Stimulated activated CD8-positive, alpha-beta memory T cell treated with anti-CD3 and anti-CD28 coated beads, Interleukin-4, amount 100 ng/mL, for 1 hour (primary cell): Measurements from ENCODE around the gene IGF2R.
A peak's percentile ranks its signal among the peaks of the same experiment; 100 is the strongest.
"Not testable (repeated sequence)": the region's sequence is repeated elsewhere in the genome, so short reads cannot be mapped to it uniquely, and the experiment has no call there.

ENCODE experiments used
- DNase-seq, 2 donors: peaks; one replicate each; pipeline ENCODE4 v3.0.0-alpha.2; 2020; ENCODE audit warnings: low read depth in 2 of 2, low spot score in 1 of 2

IGF2R gene, protein sequence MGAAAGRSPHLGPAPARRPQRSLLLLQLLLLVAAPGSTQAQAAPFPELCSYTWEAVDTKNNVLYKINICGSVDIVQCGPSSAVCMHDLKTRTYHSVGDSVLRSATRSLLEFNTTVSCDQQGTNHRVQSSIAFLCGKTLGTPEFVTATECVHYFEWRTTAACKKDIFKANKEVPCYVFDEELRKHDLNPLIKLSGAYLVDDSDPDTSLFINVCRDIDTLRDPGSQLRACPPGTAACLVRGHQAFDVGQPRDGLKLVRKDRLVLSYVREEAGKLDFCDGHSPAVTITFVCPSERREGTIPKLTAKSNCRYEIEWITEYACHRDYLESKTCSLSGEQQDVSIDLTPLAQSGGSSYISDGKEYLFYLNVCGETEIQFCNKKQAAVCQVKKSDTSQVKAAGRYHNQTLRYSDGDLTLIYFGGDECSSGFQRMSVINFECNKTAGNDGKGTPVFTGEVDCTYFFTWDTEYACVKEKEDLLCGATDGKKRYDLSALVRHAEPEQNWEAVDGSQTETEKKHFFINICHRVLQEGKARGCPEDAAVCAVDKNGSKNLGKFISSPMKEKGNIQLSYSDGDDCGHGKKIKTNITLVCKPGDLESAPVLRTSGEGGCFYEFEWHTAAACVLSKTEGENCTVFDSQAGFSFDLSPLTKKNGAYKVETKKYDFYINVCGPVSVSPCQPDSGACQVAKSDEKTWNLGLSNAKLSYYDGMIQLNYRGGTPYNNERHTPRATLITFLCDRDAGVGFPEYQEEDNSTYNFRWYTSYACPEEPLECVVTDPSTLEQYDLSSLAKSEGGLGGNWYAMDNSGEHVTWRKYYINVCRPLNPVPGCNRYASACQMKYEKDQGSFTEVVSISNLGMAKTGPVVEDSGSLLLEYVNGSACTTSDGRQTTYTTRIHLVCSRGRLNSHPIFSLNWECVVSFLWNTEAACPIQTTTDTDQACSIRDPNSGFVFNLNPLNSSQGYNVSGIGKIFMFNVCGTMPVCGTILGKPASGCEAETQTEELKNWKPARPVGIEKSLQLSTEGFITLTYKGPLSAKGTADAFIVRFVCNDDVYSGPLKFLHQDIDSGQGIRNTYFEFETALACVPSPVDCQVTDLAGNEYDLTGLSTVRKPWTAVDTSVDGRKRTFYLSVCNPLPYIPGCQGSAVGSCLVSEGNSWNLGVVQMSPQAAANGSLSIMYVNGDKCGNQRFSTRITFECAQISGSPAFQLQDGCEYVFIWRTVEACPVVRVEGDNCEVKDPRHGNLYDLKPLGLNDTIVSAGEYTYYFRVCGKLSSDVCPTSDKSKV (N-terminal part only)

DNA sequence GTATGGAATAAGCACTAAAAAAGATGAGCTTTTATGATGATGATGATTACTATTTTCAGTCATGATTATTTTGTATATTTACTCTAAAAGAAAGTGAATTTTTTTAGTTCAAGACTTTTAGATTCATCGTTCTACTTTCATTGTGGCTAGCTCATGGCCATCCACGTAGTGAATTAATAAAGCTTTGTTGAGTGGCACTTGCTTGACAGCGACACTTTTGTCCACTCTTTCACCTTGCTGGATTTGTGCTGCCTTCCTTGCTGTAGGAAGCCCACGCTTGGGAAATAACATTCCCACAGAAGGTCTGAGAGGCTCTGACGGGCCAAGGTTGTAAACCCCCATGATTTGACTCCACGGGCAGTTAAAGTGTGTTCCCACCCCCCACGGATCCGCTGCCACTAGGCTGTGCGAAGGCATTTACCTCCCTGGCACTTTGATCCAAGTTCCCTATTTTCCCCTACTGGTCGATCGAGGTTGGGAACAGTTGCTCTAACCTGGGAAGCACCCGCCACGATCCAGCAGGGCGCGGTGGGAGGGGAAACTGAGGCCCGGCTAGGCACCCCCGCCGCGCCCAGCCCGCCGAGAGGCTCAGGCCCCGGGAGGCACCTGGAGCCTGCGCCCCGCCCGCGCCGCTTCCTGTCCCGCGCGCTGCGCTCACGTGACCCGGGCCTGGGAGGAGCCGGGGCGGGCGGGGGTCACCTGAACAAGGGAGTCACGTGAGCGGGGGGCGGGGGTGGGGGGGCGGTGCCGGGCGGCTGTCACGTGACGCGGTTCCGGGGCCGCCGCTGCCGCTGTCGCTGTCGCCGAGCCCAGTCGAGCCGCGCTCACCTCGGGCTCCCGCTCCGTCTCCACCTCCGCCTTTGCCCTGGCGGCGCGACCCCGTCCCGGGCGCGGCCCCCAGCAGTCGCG, at the start of gene IGF2R:
Gene IGF2R (plus strand): TSS at position 788 of the 909 bp plus-strand sequence. CDS start 165 bp downstream, outside the sequence.
- DNase-seq = peak; percentile 85 to 87

DNA sequence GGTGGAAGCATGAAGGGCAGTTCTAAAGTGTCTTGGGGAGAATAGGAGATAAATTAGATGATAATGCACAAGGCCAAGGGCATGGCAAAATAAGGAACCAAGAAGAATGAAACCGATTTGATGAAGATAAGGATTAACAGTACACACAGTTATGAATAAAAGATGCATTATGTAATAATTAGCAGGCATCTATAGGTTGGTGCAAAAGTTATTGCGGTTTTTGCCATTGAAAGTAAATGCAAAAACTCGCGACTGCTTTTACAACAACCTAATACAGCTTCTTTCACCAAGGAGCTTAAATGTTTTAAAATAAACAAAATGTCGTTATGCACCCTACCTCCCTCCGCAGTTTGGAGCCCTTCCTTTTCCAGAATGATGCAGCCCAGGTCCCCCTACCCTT, 49.1 kb upstream of the IGF2R start:
- no peak for DNase-seq

GRCh38 chr6:159924150-159924549, 44.7 kb upstream of the IGF2R start:
- not testable (repeated sequence) for DNase-seq

DNA sequence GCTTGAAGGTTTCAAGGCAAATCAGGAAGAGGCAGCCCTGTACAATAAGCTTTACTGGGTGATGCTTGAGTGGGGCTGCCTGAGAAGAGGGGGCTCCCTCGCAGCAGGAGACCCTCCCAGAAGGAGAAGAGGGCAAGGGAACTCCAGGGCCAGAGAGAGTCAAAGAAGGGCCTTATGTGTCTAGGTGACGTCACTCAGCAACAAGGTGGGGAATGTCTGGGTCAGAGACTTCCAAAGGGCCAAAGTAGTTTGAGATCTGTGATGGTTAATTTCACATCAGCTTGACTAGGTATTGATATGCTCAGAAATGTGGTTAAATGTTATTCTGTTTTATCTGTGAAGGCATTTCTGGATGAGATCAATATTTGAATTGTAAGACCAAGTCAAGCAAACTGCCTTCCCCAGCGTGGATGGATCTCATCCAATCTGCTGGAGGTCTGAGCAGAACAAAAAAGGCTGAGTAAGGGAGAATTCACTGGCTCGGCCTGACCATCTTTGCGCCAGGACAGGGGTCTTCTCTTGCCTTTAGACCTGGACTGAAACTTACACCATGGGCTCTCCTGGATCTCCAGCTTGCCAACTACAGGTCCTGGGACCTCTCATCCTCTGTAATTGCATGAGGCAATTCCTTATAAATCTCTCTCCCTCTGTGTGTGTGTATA, 42.2 kb upstream of the IGF2R start:
- no peak for DNase-seq

DNA sequence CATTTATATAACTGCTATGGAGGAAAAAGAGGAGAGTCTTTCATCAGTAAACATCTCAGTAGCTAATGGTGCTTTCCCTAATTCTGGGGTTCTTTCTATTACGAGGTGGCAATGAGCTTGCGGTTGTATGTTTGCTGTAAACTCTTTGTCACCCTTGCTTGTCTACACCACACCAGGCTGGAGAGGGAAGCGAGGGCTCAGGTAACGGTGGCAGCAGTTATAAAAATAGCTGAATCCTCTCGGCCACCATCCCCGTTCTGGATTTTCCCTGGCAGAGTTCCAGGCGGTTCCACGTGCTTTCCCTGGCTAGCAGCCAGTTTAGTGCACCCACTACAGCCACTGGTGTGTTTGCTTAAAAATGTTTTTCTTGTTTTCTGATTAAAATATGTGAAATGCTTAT, 39.1 kb upstream of the IGF2R start:
- DNase-seq = no peak

GRCh38 chr6:159931112-159931511, 37.8 kb upstream of the IGF2R start:
- no peak for DNase-seq

DNA sequence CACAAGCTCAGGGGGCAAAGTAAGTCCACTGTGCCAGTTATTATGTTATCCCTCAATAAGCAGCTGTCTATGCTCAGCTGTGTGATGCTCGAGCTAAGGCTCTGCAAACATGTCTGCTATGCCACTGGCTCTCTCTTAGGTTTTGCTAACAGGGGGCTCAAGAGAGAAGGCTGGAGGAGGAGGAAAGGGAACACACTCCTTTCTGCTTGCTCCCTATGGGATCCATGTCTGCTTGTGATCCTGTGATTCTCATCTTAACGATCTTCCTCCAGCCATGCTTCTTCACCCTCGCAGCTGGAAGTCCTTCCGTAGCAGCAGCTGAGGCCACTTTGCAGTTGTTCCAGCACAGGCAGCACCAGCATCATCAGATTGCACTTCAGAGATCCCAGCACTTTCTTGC, 37.0 kb upstream of the IGF2R start:
- DNase-seq = no peak

GRCh38 chr6:159933077-159933476, 35.8 kb upstream of the IGF2R start:
- no peak for DNase-seq

- DNase-seq = no peak
These were observed 34.7 kb upstream of the IGF2R start for GRCh38 chr6:159934181-159934580.

GRCh38 chr6:159935065-159935464, 33.8 kb upstream of the IGF2R start:
- DNase-seq = no peak

DNA sequence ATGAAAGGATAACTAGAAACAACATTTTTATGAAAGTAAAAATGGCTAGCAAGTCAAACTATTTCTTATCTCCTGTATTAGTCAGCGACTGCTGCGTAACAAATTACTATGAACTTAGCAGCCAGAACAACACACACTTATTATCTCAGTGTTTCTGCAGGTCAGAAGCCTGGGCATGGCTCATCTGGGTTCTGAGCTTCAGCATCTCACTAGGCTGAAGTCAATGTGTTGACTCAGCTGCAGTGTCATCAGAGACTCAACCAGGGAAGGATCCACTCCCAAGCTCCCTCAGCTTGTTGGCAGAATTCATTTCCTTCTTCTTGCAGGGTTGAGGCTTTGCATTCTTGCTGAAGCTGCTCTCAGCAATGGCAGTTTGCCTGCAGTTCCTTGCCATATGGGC, 33.2 kb upstream of the IGF2R start:
- DNase-seq = no peak

DNA sequence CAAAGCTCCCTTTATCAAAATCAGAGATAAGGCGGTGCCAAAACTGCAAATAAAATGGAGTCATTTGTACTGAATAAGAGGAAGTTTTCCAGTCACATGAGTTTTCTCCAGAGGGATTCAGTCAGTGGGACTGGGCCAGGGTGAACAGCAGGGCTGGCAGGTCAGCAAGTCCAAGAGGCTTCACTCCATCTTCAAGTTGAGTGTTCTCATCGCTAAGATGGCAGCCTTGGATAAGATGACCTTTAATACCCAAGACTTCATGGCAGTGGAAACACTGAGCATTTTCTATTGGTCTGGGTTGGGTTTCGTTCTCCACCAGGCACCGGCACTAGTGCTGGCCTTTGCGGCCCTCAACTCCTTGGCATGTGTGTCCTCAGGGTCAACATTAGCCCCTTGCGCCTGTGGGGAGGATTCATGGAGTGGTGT, 29.3 kb upstream of the IGF2R start:
- DNase-seq = no peak

DNA sequence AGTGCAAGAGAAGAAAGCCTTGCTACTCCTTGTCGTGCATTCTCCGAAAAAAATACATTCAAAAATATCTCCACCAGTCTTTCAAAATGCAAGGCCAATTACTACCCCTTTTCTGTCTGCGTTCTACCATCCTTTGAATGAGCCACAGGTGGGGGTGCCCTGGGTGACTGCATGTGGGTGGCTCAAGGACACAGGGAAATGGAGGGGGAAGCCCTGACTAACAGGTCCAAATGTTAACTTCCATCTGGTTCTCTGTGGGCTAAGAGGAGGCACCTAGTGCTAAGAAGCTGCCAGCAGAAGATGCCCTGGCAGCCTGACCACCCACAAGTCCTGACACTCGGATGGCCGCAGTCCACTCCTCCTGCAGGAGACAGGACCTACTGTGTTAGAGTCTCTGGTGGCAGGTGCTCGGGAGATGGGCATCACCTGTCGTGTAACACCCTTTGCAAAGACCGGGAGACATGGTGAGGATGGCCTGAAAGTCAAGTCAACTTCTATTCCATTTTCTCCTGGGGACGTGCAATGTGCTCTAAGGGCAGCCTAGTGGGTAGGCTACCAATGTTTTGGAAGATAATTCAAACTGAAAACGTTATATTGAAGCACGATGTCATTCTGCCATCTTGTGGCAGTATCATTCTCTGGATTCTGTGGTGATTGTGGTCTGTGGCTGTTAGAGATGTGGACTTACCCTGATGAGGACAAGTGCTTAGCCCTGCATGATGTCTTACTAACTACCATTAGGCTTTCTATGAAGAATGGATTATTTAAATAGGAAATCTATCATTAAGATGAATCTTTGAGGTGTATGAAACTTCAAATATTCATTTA, 27.4 kb upstream of the IGF2R start:
- no peak for DNase-seq

- no peak for DNase-seq
These were observed 25.7 kb upstream of the IGF2R start for GRCh38 chr6:159943101-159943632.

DNA sequence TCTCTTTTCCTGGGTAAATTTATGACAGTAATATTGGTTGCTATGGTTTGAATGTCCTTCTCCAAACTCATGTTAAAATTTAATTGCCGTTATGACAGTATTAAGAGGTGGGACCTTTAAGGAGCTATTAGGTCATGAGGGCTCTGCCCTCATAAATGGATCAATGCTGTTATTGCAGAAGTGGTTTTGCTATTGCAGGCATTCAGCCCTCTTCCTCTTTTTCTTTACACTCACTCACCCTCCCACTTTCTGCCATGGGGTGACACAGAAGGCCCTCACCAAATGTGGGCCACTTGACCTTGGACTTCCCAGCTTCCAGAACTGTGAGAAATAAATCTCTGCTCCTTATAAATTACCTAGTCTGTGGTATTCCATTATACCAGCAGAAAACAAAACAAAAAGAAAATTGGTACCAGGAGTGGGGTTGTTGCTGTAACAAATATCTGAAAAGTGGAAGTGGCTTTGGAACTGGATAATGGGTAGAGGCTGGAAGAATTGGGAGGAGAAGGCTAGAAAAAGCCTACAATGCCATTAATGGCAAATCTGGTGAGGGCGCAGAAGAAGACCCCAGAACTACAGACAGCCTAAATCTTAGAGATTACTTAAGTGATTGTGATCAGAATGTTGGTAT, 24.8 kb upstream of the IGF2R start:
- DNase-seq = no peak

DNA sequence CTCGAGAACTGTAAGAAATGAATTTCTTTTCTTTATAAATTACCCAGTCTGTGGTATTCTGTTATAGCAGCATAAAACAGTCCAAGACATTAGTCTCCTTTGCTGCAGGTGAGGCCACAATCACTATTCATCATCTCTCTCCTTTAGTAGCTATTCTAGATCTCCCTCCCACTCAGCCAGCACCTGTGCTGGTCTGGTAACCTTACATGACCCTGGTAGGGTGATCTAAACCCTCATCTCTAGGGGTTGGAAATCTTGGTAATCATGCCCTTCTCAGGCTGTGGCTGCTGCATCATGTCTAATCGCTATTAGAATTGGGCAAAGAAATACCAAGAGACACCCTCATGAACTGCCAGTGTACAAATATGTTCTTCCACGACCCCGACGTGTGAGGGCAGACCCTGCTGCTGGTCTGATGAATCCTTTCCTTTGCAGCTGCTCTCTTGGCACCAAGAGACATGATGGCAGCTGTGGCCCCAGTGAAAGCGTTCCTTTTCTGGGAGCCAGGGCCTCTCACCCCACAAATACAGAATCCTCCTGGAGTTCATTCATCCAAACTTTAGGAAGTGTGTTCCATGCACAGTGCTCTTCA, 23.0 kb upstream of the IGF2R start:
- DNase-seq = no peak

GRCh38 chr6:159946912-159947311, 22.0 kb upstream of the IGF2R start:
- DNase-seq = no peak

GRCh38 chr6:159948199-159948598, 20.7 kb upstream of the IGF2R start:
- DNase-seq = no peak
